DMS 273 treated with DMSO at 0.1 percent for 48 hours (cell line): Measurements from ENCODE around the gene SCLY.
"Not testable (repeated sequence)": the region's sequence is repeated elsewhere in the genome, so short reads cannot be mapped to it uniquely, and the experiment has no call there.

Source experiments
- DNase-seq: peaks from one replicate; lab custom pipeline; 2025; lab: John Stamatoyannopoulos, UW

Gene SCLY

GRCh38 chr2:238113611-238114010 lies 52.8 kb downstream of the SCLY start:
- no peak for DNase-seq

GRCh38 chr2:238114331-238114841 lies 53.6 kb downstream of the SCLY start:
- no peak for DNase-seq

- DNase-seq, result no peak
These were observed 54.3 kb downstream of the SCLY start for GRCh38 chr2:238114851-238115660.

GRCh38 chr2:238115709-238116108 lies 54.9 kb downstream of the SCLY start:
- DNase-seq, result not testable (repeated sequence)

- no peak for DNase-seq
These were observed 55.7 kb downstream of the SCLY start for GRCh38 chr2:238116298-238117198.

- DNase-seq, result no peak
These were observed 56.7 kb downstream of the SCLY start for GRCh38 chr2:238117199-238118154.

GRCh38 chr2:238119756-238120462 lies 59.1 kb downstream of the SCLY start:
- no peak for DNase-seq

- no peak for DNase-seq
These were observed 59.9 kb downstream of the SCLY start for GRCh38 chr2:238120463-238121298.

- no peak for DNase-seq
These were observed 60.9 kb downstream of the SCLY start for GRCh38 chr2:238121511-238122286.

- no peak for DNase-seq
These were observed 61.8 kb downstream of the SCLY start for GRCh38 chr2:238122287-238123217.

- DNase-seq, result no peak
These were observed 62.6 kb downstream of the SCLY start for GRCh38 chr2:238123218-238123971.

GRCh38 chr2:238123991-238124470 lies 63.2 kb downstream of the SCLY start:
- no peak for DNase-seq

- no peak for DNase-seq
These were observed 63.8 kb downstream of the SCLY start for GRCh38 chr2:238124488-238125126.

- no peak for DNase-seq
These were observed 64.5 kb downstream of the SCLY start for GRCh38 chr2:238125127-238125885.

- DNase-seq, result no peak
These were observed 65.5 kb downstream of the SCLY start for GRCh38 chr2:238126338-238126737.

GRCh38 chr2:238126775-238127164 lies 66.0 kb downstream of the SCLY start:
- no peak for DNase-seq
